GM18951 (cell line): ENCODE results near the gene CKLF.

ENCODE experiments used
- POLR2A ChIP-seq: IDR thresholded peaks from 4 replicates; pipeline ENCODE4 v1.6.1; 2011; ENCODE audit warnings: mild to moderate bottlenecking; ENCODE audit not compliant: insufficient read length, insufficient read depth; ENCODE audit errors: extremely low read depth
- in situ Hi-C: fragments of 300-500 bp; cut with MboI; formaldehyde crosslinking; loops from one replicate; pipeline ENCODE4 v1.12.0; 2022; ENCODE audit warnings: low sequenced_read_pairs, mixed read lengths, inconsistent platforms; ENCODE audit not compliant: unreplicated experiment

The CKLF gene

DNA sequence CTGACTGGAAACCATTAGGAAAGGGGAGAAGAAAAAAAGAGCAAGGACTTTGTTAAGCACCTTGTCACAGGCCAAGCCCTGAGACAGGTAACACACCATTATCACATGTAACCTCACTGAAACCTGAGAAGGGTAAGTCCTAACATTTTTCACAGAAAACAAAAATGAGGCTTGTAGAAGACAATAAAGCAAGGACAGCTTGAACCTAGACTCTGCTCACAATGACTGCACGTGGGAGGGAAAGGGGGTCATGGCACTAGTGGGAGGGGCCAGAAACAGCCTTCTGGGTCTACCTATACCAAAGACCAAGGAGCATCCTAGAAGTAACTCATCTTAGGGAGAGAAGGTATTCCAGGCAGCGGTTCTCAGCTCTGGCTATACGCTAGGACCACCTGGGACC lies 10.0 kb upstream of the CKLF start:
- TF ChIP-seq POLR2A = no peak
- in situ Hi-C loops = no loop called here

DNA sequence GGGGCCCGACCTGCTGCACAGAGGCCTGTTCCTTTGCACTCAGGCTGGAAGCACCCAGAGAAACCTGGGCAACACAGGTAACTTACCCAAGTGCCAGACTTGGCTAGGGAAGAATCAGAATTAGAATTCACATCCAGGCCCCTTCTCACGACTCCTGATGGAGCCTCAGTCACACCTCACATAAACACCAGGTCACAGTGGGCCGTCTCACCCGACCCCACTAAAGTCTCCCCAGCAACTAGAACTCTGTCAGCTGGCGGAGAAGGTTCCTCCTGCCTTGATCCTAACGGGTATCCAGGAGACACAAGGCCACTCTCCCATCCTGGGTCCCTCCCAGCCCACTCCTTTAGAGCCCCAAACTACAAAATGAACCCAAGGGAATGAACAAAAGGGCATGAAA lies 8.8 kb upstream of the CKLF start:
- in situ Hi-C loops = no loop called here
- no peak for TF ChIP-seq POLR2A

DNA sequence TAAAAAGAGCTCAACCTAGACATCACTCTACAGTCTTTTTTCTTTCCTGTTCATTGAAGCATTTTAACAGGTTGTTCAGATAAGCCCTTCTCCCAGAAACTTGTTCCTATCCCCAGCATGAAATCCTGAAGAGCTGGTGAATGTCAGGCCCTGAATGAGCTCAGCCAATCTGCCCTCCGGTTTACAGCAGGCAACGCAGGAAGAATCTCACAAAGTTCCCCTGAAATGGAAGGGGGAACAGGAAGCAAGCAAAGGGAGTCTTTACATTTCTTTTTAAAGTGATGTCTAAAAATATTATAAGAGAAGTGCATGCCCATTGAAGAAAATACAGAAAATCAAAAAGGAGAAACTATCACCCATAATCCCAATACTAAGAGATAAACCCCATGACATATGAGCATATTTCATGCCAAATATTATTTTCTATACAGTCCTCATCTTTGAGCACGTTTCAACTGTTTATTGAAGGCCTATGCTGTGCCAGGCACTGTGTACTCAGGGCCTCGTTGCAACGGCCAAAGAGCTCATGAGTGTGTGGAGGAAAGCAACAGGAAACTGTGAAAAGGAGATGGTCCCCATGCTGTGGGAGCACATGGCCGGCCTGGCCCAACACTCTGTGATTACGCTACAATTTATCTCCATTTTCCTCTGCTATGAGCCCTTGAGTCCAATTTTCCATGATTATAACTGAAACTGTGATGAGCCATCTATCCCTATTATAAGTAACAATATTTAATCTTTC lies 8.2 kb upstream of the CKLF start:
- in situ Hi-C loops = no loop called here

DNA sequence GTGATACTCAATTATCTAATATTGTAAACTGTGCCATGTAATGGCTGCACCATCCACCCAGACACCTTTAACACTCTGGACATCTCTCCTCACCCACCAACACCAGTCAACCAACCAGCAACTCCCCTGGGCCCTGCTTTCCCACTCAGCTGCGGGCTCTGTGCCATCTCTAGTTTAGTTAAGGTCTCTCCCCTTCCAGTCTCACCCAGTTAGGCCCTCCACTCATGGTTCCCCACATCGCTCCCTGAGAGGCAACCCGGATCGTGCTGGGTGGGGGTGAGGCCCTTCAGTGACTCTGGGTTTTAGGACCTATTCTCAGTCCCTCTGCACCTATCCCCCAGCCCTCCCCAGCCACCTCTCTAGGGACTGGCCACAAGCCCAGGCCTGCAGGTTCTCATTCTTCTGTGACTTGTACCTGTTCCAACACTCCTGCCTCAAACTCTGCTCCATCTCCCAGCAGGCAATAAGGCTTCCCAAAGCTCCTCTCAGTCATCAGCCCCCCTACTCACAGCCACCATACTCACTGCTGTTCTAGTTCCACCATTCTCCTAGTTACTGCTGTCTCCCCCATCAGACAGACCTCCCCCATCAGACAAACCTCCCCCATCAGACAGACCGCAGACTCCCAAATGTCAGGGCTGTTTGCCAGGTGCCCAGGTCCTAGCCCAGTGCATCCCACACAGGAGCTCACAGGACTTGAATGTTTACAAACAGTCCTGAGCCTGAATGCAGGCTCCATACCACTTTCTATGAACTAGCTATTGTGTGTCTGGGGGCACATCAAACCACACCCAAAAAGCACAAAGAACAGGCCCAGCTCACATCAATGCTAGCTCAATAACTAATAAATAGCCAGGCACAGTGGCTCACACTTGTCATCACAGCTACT lies 5.0 kb upstream of the CKLF start:
- in situ Hi-C loops = no loop called here
- no peak for TF ChIP-seq POLR2A

More for the DNA sequence above, 8.2 kb upstream of the CKLF start:
- no peak for TF ChIP-seq POLR2A

DNA sequence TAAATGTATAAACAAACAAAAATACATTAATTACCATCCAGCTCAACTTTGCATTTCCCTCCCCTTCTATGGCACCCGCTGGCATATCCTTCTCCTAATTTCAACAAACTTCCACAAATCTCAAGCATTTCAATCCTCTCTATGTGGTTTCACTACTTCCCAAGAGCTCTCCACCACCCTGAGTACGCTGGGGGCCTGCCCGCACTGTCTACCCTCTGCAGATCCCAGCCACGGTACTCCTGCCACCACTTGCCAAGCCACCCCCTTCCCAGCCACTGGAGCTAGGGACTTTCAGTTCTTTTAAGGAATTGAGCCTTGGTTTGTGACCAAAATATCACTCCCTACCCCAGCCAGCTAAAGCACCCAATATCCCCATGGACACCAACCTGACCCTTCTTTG lies 4.3 kb upstream of the CKLF start:
- no peak for TF ChIP-seq POLR2A
- in situ Hi-C loops = no loop called here

- in situ Hi-C loops = no loop called here
- TF ChIP-seq POLR2A = no peak
Observed at GRCh38 chr16:66548868-66549267, 3.5 kb upstream of the CKLF start.

- peak; percentile 57 for TF ChIP-seq POLR2A
- in situ Hi-C loops = no loop called here
Observed at GRCh38 chr16:66549284-66550131, 2.9 kb upstream of the CKLF start, which contains the start of gene TK2. TK2 (minus strand) TSS chr16:66550122; CDS start chr16:66550061, 61 bp downstream.

- TF ChIP-seq POLR2A = peak; percentile 23
- in situ Hi-C loops = no loop called here
Observed at GRCh38 chr16:66551348-66551759, 1.0 kb upstream of the CKLF start.

DNA sequence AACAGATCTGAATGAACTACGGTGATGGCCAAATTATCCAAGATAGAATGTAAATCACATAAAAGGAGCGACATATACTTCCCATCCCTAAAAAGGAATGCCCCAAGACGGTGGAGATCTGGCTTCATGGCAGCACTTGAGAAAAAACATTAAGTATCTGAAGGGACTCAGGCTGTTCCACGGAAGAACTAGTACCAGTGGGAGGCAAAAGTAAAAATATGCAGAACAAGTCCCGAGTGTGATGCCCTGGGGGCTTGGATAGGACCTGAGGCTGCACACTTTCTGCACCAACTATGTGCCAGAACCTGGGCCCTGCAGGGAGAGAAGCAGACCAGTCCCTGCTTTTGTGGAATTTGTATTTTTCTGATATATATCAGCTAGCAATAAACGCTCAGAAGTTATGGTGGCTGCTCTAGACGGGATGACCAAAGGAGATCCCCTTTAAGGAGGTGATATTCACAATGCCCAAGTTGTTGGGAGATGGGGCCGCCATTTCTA lies 539 bp upstream of the CKLF start:
- no peak for TF ChIP-seq POLR2A
- in situ Hi-C loops = no loop called here

- no peak for TF ChIP-seq POLR2A
- in situ Hi-C loops = no loop called here
Observed at GRCh38 chr16:66553223-66553622, 847 bp downstream of the CKLF start.

GRCh38 chr16:66554021-66554420 lies 1.6 kb downstream of the CKLF start:
- in situ Hi-C loops = no loop called here
- TF ChIP-seq POLR2A = no peak

- no peak for TF ChIP-seq POLR2A
- in situ Hi-C loops = no loop called here
Observed at GRCh38 chr16:66554495-66554894, 2.1 kb downstream of the CKLF start.

GRCh38 chr16:66560107-66560506 lies 7.7 kb downstream of the CKLF start:
- in situ Hi-C loops = no loop called here
- TF ChIP-seq POLR2A = no peak

DNA sequence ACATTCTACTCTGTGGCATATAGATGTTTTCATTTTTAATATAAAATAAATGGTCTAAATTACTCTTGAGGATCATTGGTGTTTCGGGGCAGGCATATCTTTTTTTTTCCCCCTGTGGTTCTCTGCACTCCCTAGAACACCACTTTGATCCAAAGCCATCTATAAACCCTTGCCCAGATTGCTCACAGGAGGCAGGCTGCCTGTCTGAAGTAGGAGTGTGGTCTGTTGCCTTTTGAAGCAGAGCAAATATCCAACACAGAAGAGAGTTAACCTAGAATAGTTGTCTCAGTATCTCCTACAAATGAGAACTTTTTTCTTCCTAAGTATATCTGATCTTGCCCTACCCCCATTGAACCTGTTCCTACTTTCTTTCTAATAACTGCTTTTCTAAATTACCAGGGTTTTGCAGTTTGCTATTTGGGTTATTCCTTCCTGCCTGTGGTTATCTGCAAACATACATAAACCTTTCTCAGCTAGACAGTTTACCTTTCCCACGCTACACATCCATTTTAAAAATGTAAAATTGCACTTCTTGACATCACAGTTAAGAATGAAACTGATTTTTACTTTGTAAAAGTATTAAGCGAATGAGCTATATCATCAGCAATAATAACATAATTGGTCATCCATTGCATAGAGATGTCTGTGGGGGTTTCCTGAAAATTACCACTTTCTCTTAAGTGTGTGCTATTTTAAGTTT lies 9.2 kb downstream of the CKLF start:
- in situ Hi-C loops = no loop called here
- TF ChIP-seq POLR2A = no peak
